Measurements from ENCODE around the gene TTC23.

Gene TTC23

GRCh38 chr15:99134317-99134821, 115.0 kb downstream of the TTC23 start:
- no peak for DNase-seq

DNA sequence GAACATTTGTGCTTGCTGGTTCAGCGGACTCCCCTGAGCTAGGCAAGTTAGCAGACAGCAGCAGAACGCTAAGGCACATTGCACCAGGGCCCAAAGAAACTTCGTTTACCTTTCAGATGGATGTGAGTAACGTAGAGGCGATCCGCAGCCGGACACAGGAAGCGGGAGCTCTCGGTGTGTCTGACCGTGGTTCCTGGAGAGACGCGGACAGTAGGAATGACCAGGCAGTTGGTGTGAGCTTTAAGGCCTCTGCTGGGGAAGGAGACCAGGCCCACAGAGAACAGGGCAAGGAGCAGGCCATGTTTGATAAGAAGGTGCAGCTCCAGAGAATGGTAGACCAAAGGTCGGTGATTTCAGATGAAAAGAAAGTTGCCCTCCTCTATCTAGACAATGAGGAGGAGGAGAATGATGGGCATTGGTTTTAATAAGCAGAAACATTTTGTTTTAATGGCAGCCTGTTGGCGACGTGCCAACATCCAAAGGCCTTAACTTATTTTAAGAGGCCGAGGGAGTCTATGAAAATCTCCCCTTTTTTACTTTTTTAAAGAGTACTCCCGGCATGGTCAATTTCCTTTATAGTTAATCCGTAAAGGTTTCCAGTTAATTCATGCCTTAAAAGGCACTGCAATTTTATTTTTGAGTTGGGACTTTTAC, 116.6 kb downstream of the TTC23 start:
- DNase-seq, result no peak

- DNase-seq, result no peak
These were observed 117.3 kb downstream of the TTC23 start for GRCh38 chr15:99132122-99132521.

DNA sequence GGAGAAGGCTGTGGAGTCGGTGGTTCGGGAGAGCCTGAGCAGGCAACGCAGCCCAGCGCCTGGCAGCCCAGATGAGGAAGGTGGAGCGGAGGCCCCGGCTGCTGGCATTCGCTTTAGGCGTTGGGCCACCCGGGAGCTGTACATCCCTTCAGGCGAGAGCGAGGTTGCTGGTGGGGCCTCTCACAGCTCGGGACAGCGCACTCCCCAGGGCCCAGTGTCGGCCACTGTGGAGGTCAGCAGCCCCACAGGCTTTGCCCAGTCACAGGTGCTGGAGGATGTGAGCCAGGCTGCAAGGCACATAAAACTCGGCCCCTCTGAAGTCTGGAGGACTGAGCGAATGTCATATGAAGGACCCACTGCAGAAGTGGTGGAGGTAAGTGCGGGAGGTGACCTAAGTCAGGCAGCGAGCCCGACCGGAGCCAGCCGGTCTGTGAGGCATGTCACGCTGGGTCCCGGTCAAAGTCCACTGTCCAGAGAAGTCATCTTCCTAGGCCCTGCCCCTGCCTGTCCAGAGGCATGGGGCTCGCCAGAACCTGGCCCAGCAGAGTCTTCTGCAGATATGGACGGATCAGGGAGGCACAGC, 117.8 kb downstream of the TTC23 start:
- no peak for DNase-seq

GRCh38 chr15:99130765-99131440, 118.5 kb downstream of the TTC23 start:
- no peak for DNase-seq

DNA sequence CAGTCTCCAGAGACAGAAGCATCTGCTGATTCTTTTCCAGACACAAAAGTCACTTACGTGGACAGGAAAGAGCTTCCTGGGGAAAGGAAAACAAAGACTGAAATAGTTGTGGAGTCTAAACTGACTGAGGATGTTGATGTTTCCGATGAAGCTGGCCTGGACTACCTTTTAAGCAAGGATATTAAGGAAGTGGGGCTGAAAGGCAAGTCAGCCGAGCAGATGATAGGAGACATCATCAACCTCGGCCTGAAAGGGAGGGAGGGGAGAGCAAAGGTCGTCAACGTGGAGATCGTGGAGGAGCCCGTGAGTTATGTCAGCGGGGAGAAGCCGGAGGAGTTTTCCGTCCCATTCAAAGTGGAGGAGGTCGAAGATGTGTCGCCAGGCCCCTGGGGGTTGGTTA, 119.1 kb downstream of the TTC23 start:
- no peak for DNase-seq

GRCh38 chr15:99129644-99130043, 119.7 kb downstream of the TTC23 start:
- no peak for DNase-seq

GRCh38 chr15:99128411-99128810, 121.0 kb downstream of the TTC23 start:
- no peak for DNase-seq

GRCh38 chr15:99127773-99128172, 121.6 kb downstream of the TTC23 start:
- no peak for DNase-seq

DNA sequence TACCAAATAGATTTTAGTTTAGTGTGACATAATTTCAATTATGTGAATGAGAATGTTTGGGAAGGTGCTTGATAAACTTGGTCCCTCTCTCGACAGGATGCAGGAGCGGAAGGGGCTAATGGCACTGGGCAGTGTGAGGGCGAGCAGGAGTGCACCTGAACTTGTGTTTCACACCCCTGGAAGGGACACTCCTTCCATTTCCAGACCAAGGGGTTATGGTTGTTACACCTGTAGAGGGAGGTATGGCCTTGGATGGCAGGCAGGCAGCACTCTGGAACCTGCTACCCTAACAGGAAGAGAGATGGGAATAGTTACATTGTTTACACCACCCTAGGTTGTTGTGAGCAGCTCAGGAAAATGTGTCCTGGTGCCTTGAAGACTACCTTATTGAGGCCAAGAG, 122.5 kb downstream of the TTC23 start:
- DNase-seq, result no peak

DNA sequence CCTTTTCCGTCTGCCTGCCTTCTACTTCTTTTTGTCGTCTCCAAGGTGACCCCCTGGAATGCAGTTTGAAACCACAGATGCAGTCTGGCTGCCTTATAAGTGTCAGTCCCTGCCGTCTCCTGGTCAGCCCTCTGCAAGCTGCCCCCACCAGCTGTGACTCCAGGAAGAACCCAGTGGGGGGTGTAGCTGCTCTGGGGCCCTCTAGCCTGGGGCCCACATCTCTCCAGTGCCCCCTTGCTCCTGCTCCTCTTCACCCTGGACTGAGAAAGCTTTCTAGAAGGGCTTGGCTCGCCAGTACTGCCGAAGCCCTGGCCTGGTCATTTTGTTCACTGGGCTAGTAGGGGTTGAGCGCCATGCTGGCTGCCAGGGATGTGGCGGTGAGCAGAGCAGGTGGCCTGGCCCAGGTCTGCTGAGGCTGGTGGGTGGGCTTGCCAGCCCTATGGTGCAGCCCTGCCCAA, 123.2 kb downstream of the TTC23 start:
- no peak for DNase-seq

GRCh38 chr15:99125061-99125891, 124.1 kb downstream of the TTC23 start:
- no peak for DNase-seq

GRCh38 chr15:99124641-99125040, 124.7 kb downstream of the TTC23 start:
- DNase-seq, result no peak

- DNase-seq, result peak; percentile 73
These were observed 125.5 kb downstream of the TTC23 start for GRCh38 chr15:99123713-99124451.

DNA sequence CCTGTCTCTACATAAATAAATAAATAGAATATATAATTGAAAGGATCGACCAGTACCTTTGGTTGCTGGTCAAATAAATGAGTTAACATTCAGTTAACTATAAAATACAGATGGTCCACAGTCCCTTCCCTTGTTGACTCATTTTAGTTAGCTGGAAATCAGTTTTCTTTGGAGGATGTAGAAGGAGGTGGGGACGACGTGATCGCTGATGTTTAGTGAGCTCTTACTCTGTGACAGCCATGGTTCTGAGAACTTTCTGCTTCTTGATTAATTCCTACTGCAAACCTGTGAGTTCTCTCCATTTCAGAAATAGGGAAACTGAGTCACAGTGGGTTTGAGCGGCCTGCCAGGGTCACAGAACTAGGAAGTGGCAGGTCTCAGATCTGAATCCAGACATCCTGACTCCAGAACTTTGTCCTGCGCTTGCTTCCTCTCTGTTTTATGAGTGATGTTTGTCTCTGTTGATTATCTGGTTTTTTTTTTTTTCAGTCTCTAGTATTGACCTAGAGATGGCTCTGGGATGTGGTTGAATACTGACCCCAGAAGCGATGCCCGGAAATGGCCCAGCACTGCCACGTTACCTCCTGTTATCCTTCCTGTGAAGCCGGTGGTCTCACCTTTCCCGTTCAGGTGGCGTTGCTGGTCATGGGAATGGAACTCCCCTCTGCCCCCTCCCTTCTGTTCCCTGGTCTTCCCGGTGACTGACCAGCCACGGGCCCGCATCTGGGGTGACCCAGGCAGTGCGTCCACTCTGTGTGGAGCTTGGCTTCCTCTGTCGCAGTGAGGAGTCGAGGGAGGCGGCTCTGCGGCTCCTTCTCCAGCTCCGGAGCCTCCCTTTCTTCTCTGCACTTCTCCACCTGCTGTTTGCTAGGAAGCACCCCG, 126.3 kb downstream of the TTC23 start:
- DNase-seq, result no peak

DNA sequence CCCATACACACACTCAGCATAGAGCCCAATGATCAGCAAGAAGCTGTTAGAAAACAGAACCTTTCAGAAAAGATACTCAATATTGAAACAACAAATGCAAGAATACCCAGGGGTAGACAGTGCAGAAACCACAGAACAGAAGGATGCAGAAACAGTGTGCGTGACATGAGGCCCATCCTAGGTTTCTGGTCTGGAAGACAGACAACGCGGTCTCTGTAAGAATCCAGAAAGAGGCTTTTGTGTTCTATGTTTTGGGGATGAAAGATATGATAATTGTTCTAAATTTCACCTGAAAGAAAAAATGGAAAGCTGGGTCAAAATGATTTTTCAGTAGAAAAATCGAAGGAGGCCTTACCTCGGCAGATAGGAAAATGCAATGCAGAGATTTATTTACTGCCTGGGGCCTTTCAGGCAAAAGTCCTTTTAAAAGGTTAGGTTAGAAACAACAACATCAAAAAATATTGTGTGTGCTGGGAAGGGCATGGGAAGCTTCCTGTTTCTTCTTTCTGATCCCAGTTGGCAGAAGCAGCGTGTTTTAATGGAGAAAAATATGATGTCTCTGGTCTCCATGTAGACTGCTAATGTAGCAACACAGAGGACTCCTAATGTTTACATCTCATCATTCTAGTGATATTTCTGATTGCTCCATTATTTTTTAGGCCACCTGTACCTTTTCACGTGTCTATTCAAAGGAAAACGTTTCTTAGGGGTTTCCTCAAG, 127.5 kb downstream of the TTC23 start:
- no peak for DNase-seq

DNA sequence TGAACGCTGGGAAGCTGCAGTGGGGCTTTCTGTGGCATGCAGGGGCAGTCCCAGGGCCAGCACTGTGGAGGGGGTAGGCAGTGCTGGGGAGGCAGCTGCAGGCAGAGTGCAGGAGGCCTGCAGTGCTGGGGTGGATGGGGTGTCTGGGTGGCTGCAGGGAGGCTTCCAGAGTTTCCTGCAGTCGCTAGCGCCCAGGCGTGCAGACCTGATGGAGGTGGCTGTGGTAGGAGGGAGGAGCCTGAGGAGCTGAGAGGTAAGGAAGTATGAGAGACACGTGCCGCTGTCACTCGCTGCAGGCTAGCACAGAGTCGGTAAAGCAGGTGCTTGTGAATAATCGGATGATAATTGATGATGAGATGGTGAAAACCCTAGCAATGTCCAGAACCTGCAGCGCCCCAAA, 128.2 kb downstream of the TTC23 start:
- DNase-seq, result no peak

DNA sequence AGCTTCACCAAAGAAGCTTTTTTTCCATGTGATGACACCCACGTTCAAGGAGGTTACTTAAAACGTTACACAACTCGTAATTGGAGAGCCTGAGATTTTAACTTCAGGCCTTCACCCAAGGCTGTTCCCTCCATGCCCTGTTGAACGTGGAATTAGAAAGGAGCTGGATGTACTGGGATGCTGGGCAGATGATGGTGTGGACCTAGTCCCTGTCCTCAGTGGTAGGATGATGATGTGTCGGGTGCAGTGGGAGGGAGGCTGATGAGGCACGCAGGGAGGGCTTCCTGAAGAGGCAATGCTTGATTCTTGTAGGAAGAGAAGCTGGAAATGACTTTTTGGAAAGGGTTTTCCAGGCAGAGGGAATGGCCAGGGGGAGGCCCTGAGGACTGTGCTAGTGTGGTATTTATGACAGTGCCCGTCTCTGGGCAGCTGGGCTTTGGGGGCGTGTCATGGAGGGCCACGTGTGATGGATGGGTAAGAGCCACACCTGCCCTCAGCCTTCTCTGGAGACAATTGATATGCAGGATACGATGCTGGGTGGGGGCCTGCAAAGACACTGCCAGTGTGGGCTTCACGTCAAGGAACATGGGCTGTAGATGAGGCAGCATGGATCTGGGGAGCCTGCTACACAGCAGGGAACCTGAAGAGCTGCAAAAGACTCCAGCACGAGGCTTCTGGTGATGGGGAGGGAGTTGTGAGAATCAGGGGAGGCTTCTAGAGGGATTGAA, 129.2 kb downstream of the TTC23 start:
- no peak for DNase-seq

- DNase-seq, result no peak
These were observed 130.4 kb downstream of the TTC23 start for GRCh38 chr15:99118801-99119546.

All from NCI-H2227 treated with DMSO at 0.1 percent for 48 hours (cell line).